Measurements from ENCODE around the gene NFAT5. TPM values are rescaled to one million over a fixed set of nuclear protein-coding genes. Genes with fewer than 3 reads are reported as not detected.

Gene NFAT5
- total RNA-seq, 1 experiment from 2014 or later: 57.9 TPM

DNA sequence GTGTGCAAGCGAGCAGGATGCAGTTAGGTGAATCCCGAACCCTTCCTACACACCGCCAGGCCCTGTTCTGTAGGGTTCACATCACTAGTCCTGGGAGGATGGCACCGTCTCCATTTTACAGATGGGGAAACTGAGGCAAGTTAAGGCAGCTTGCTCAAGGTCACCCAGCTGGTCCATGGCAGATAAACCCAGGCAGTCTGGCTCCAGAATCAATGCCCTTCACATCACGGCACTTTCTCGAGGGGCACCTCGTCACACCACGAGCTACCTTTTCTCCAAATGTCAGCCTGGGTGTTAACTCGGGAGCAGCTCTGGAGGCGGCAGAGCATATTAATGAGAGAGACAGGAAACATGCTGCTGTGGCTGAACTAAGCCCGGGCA lies 179.5 kb downstream of the NFAT5 start:
- BruUV-seq (replicated peaks): no TSS peak
- intact Hi-C loops (cut with micrococcal nuclease; ENCODE audit: unreplicated experiment): no loop called here
- Mint-ChIP-seq H3K4me1 (ENCODE audit: low read depth, unreplicated experiment) (peaks cover 26% of the 10 kb centered on the region), H3K9me3 (ENCODE audit: low read depth, unreplicated experiment) (no peaks in the 10 kb centered on the region), H3K36me3 (ENCODE audit: insufficient read depth, unreplicated experiment) (peaks cover 84% of the 10 kb centered on the region), H3K27ac (ENCODE audit: unreplicated experiment) (peak overlapping the region; percentile 18), H3K27me3 (ENCODE audit: unreplicated experiment) (no peaks in the 10 kb centered on the region), H3K4me3 (ENCODE audit: low read depth, unreplicated experiment) (no peak overlapping the region)
- no peak for TF ChIP-seq CTCF (IDR thresholded peaks at IDR 0.05; ENCODE audit: unreplicated experiment)
- DNase-seq: no peak
- CTCF ChIA-PET: interaction anchor here (1.4 to 1.7 kb wide), 2 partner anchors 9 to 21 kb away, joined by 4 to 7 read pairs; partner anchors contain the start of gene NOB1

DNA sequence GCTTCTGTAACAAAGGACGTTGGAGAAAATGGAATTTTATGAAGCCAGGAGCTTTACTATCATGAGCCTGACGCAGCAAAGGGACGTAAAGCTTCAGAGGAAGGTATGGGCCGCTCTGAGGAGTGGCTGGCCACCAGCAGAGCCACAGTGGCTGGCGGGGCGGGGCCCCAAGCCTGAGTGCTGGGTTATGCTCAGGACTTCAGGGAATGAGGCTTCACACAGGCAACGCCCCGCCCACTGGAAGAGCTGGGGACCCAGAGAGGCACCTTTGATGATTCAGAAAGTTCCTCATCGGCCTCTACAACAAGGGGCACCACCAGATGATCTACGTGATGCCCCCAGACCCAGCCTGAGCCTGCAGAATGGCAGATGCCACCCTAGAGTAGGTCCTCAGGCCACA lies 180.2 kb downstream of the NFAT5 start:
- Mint-ChIP-seq H3K27me3 (ENCODE audit: unreplicated experiment) (no peaks in the 10 kb centered on the region), H3K9me3 (ENCODE audit: low read depth, unreplicated experiment) (no peaks in the 10 kb centered on the region), H3K4me3 (ENCODE audit: low read depth, unreplicated experiment) (no peak overlapping the region), H3K36me3 (ENCODE audit: insufficient read depth, unreplicated experiment) (peaks cover 85% of the 10 kb centered on the region), H3K27ac (ENCODE audit: unreplicated experiment) (no peak overlapping the region), H3K4me1 (ENCODE audit: low read depth, unreplicated experiment) (peaks cover 26% of the 10 kb centered on the region)
- DNase-seq: no peak
- TF ChIP-seq CTCF (IDR thresholded peaks at IDR 0.05; ENCODE audit: unreplicated experiment): no peak
- CTCF ChIA-PET: interaction anchor here (1.4 to 1.7 kb wide), 2 partner anchors 9 to 22 kb away, joined by 4 to 7 read pairs; partner anchors contain the start of gene NOB1
- intact Hi-C loops (cut with micrococcal nuclease; ENCODE audit: unreplicated experiment): no loop called here
- no TSS peak for BruUV-seq (replicated peaks)

- no peak overlapping the region for H3K4me3 Mint-ChIP-seq (ENCODE audit: low read depth, unreplicated experiment)
- intact Hi-C loops (cut with micrococcal nuclease; ENCODE audit: unreplicated experiment): no loop called here
- DNase-seq: no peak
- no peak overlapping the region for H3K27ac Mint-ChIP-seq (ENCODE audit: unreplicated experiment)
- peaks cover 21% of the 10 kb centered on the region for H3K4me1 Mint-ChIP-seq (ENCODE audit: low read depth, unreplicated experiment)
- H3K36me3 Mint-ChIP-seq (ENCODE audit: insufficient read depth, unreplicated experiment): peaks cover 87% of the 10 kb centered on the region
- CTCF ChIA-PET: interaction anchor here (0.7 kb wide), 1 partner anchor 716 kb away, joined by 4 read pairs; no protein-coding TSS in a partner anchor
- BruUV-seq (replicated peaks): no TSS peak
- no peaks in the 10 kb centered on the region for H3K27me3 Mint-ChIP-seq (ENCODE audit: unreplicated experiment)
- TF ChIP-seq CTCF (IDR thresholded peaks at IDR 0.05; ENCODE audit: unreplicated experiment): no peak
- H3K9me3 Mint-ChIP-seq (ENCODE audit: low read depth, unreplicated experiment): no peaks in the 10 kb centered on the region
Observed at GRCh38 chr16:69747115-69747514, 181.3 kb downstream of the NFAT5 start.

GRCh38 chr16:69748694-69749345 lies 183.1 kb downstream of the NFAT5 start:
- H3K27ac Mint-ChIP-seq (ENCODE audit: unreplicated experiment): no peak overlapping the region
- CTCF ChIA-PET: no interaction called here
- peaks cover 87% of the 10 kb centered on the region for H3K36me3 Mint-ChIP-seq (ENCODE audit: insufficient read depth, unreplicated experiment)
- no peak for DNase-seq
- H3K4me3 Mint-ChIP-seq (ENCODE audit: low read depth, unreplicated experiment): no peak overlapping the region
- intact Hi-C loops (cut with micrococcal nuclease; ENCODE audit: unreplicated experiment): no loop called here
- no TSS peak for BruUV-seq (replicated peaks)
- no peaks in the 10 kb centered on the region for H3K9me3 Mint-ChIP-seq (ENCODE audit: low read depth, unreplicated experiment)
- H3K4me1 Mint-ChIP-seq (ENCODE audit: low read depth, unreplicated experiment): peaks cover 25% of the 10 kb centered on the region
- H3K27me3 Mint-ChIP-seq (ENCODE audit: unreplicated experiment): no peaks in the 10 kb centered on the region
- no peak for TF ChIP-seq CTCF (IDR thresholded peaks at IDR 0.05; ENCODE audit: unreplicated experiment)

Measured in Calu3 (cell line).